ENCODE results near the gene LRRC9. TPM values are rescaled to one million over a fixed set of nuclear protein-coding genes. Genes with fewer than 3 reads are reported as not detected.
A peak's percentile ranks its signal among the peaks of the same experiment; 100 is the strongest.

Gene LRRC9
- total and polyA plus RNA-seq, 11 donors, result 0.01 to 0.66 (median 0.48) TPM; not detected in 7

GRCh38 chr14:59882957-59883356 lies 37.0 kb upstream of the LRRC9 start:
- no peak overlapping the region for H3K4me3 ChIP-seq
- DNase-seq, result no peak
- ATAC-seq, result no peak
- no peaks in the 10 kb centered on the region for H3K36me3 ChIP-seq
- no peak overlapping the region for H3K27ac ChIP-seq
- peaks cover 0 to 8% (median 0%) of the 10 kb centered on the region in 12 donors for H3K9me3 ChIP-seq
- intact Hi-C loops (cut with DNase I), result no loop called here
- TF ChIP-seq, protein P1, sequence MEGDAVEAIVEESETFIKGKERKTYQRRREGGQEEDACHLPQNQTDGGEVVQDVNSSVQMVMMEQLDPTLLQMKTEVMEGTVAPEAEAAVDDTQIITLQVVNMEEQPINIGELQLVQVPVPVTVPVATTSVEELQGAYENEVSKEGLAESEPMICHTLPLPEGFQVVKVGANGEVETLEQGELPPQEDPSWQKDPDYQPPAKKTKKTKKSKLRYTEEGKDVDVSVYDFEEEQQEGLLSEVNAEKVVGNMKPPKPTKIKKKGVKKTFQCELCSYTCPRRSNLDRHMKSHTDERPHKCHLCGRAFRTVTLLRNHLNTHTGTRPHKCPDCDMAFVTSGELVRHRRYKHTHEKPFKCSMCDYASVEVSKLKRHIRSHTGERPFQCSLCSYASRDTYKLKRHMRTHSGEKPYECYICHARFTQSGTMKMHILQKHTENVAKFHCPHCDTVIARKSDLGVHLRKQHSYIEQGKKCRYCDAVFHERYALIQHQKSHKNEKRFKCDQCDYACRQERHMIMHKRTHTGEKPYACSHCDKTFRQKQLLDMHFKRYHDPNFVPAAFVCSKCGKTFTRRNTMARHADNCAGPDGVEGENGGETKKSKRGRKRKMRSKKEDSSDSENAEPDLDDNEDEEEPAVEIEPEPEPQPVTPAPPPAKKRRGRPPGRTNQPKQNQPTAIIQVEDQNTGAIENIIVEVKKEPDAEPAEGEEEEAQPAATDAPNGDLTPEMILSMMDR (IDR thresholded peaks at IDR 0.05), result peak in 1 of 12 donors; percentile 4
- TF ChIP-seq POLR2A (IDR thresholded peaks at IDR 0.05), result no peak
- H3K4me1 ChIP-seq, result no peaks in the 10 kb centered on the region
- H3K27me3 ChIP-seq, result peaks cover 0 to 11% (median 0%) of the 10 kb centered on the region in 9 donors
- 15 to 29% (median 17%) methylated on average over 1 of the region's 1 CpG for WGBS, 4 donors

DNA sequence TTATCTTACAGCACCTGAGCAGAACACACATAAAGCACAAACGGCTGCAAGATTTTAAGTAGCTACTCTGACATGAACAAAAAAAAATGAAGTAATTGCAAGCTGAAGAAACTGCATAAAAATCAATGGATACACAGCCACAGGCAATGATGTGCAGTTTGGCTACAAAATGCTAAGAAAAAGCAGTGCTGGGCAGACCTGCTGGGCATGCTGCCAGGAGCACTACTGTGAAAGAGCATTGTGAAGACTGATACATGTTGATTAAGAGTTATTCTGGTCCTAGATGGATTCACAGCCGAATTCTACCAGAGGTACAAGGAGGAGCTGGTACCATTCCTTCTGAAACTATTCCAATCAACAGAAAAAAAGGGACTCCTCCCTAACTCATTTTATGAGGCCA lies 29.3 kb upstream of the LRRC9 start:
- Histone ChIP-seq H3K27me3 (peaks cover 0 to 4% (median 0%) of the 10 kb centered on the region in 9 donors), H3K4me3 (no peak overlapping the region), H3K27ac (no peak overlapping the region), H3K4me1 (no peaks in the 10 kb centered on the region), H3K36me3 (no peaks in the 10 kb centered on the region), H3K9me3 (no peaks in the 10 kb centered on the region)
- intact Hi-C loops (cut with DNase I), result loop anchor here in 1 of 10 donors (10.0 kb wide), 1 partner anchor 256 kb away; no protein-coding TSS in a partner anchor
- no peak for ATAC-seq
- WGBS, 4 donors, result 35 to 55% (median 42%) methylated on average over 2 of the region's 2 CpGs
- no peak for TF ChIP-seq POLR2A (IDR thresholded peaks at IDR 0.05)
- TF ChIP-seq, protein P1 (IDR thresholded peaks at IDR 0.05), result no peak
- no peak for DNase-seq

- WGBS, 4 donors, result 44 to 58% (median 53%) methylated on average over 1 of the region's 1 CpG
- Histone ChIP-seq H3K36me3 (no peaks in the 10 kb centered on the region), H3K27ac (no peak overlapping the region), H3K4me1 (no peaks in the 10 kb centered on the region), H3K4me3 (no peak overlapping the region), H3K9me3 (no peaks in the 10 kb centered on the region), H3K27me3 (peaks cover 0 to 9% (median 0%) of the 10 kb centered on the region in 9 donors)
- DNase-seq (no peak), ATAC-seq (no peak)
- no peak for TF ChIP-seq POLR2A (IDR thresholded peaks at IDR 0.05)
- TF ChIP-seq, protein P1 (IDR thresholded peaks at IDR 0.05), result no peak
- intact Hi-C loops (cut with DNase I), result loop anchor here in 1 of 10 donors (10.0 kb wide), 1 partner anchor 261 kb away; no protein-coding TSS in a partner anchor
Measured at GRCh38 chr14:59895721-59896120, 24.2 kb upstream of the LRRC9 start.

DNA sequence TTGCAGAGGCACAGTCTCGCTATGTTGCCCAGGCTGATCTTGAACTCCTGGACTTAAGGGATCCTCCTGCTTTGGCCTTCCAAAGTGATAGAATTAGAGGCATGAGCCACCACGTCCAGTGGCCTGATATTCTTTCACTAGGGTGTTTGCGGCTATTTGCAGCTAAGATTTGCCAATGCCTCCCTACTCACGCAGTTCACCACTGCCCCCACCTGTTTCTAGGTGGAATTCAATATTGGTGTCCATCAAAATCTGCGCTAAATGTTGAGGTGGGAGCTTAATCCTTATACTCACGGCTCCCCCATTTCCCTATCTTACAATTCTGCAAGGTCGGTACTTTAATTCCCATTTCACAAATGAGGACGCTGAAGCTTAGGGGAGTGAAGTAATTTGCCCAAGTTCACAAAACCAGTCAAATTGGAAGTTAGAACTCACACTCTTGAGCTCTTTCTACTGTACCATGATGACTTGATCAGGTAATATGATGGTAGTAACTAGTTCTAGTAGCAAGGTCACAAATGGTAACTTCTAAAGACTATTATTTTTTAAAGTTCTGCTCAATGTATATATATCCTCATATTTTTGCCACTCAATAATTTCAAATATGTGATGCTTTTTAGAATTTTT lies 22.1 kb upstream of the LRRC9 start:
- Histone ChIP-seq H3K27me3 (peaks cover 0 to 9% (median 0%) of the 10 kb centered on the region in 9 donors), H3K27ac (no peak overlapping the region), H3K9me3 (peaks cover 0 to 9% (median 0%) of the 10 kb centered on the region in 12 donors), H3K36me3 (no peaks in the 10 kb centered on the region), H3K4me3 (no peak overlapping the region), H3K4me1 (no peaks in the 10 kb centered on the region)
- intact Hi-C loops (cut with DNase I), result loop anchor here in 1 of 10 donors (10.0 kb wide), 1 partner anchor 263 kb away; no protein-coding TSS in a partner anchor
- WGBS, 4 donors, result 24 to 37% (median 32%) methylated on average over 8 of the region's 8 CpGs
- TF ChIP-seq, protein P1 (IDR thresholded peaks at IDR 0.05), result peak in 7 of 12 donors; percentile 14 to 41 (median 35)
- no peak for TF ChIP-seq POLR2A (IDR thresholded peaks at IDR 0.05)
- DNase-seq (peak in 1 of 5 donors; percentile 6), ATAC-seq (peak in 1 of 4 donors; percentile 33)

Measured in heart left ventricle (tissue), 16 donors.